ENCODE measurements around the gene CRLF1. TPM values are rescaled to one million over a fixed set of nuclear protein-coding genes. Genes with fewer than 3 reads are reported as not detected.

The CRLF1 gene
- total RNA-seq, 2 experiments from 2014 or later: not detected

- intact Hi-C loops (cut with micrococcal nuclease): no loop called here
- CTCF ChIA-PET: interaction anchor here (0.6 kb wide), 1 partner anchor 69 kb away, joined by 3 read pairs; no protein-coding TSS in a partner anchor
- Mint-ChIP-seq H3K27me3 (ENCODE audit: low read depth) (no peaks in the 10 kb centered on the region), H3K27ac (no peak overlapping the region), H3K4me1 (ENCODE audit: low read depth) (peaks cover 22% of the 10 kb centered on the region), H3K9me3 (no peaks in the 10 kb centered on the region), H3K36me3 (ENCODE audit: low read depth) (no peaks in the 10 kb centered on the region), H3K4me3 (no peak overlapping the region)
- DNase-seq: no peak
Measured at GRCh38 chr19:18646535-18647370, 40.2 kb upstream of the CRLF1 start.

DNA sequence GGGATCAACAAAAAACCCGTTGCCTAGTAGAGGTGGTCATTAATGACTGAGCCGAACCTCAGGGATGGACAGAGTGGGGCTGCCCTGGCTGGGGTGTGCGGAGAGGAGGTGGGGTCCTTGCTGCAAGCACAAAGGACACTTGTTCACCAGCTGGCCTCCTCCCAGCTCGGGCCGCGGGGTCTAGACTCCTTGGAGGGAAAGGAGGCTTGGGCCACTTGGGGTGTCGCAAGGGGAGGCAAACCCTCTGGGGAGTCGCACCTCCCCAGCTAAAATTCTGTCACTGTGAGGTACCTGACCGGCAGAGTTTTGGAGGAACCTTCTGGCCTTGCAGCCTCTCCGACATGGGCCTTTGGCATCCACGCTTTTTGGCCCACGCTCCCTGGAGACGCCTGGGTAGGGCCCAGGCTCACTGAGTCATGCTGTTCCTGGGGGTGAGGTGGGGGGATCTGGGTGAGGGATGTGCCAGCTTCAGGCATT is 38.5 kb upstream of the CRLF1 start:
- no peak for DNase-seq
- Mint-ChIP-seq H3K4me1 (ENCODE audit: low read depth) (peaks cover 22% of the 10 kb centered on the region), H3K27me3 (ENCODE audit: low read depth) (no peaks in the 10 kb centered on the region), H3K9me3 (no peaks in the 10 kb centered on the region), H3K36me3 (ENCODE audit: low read depth) (no peaks in the 10 kb centered on the region), H3K4me3 (no peak overlapping the region), H3K27ac (no peak overlapping the region)
- CTCF ChIA-PET: no interaction called here
- intact Hi-C loops (cut with micrococcal nuclease): no loop called here

DNA sequence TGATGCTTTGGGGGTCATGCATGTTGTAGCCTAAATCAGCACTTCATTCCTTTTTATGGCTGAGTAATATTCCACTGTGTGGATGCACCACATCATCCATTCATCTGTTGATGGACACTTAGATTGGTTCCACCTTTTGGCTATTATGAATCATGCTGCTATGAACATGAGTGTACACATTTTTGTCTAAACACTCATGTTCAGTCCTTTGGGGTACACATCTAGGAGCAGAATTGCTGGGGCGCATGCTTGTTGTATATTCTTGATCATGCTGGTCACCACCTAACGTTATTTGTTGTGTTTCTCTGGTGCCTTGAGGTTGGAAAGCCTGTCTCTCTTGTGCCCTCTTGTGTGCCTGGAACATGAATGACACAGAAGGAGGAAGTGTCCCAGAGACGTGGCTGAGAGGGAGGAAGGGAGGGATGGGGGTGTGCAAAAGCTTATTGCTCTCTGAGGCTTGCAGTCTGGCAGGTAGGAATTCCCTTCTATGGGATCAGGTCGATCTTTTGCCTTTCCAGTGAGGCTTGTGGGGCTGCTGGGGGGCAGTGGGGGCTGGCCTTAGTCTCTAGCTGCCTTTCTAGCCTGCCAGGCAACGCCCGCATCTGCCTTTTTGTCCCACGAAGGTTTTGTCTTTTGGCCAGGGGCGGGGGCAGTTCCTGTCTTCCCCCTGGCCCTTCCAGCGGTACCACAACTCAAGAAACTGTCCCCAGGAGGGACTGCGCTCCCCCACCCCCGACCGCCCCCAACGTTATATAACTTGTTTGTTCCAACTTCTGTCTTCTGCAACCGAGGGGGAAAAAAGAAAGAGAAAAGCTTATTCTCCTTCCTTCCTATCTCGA is 37.8 kb upstream of the CRLF1 start:
- intact Hi-C loops (cut with micrococcal nuclease): no loop called here
- no peak for DNase-seq
- CTCF ChIA-PET: no interaction called here
- peaks cover 23% of the 10 kb centered on the region for H3K4me1 Mint-ChIP-seq (ENCODE audit: low read depth)
- H3K27me3 Mint-ChIP-seq (ENCODE audit: low read depth): no peaks in the 10 kb centered on the region
- no peaks in the 10 kb centered on the region for H3K9me3 Mint-ChIP-seq
- H3K27ac Mint-ChIP-seq: no peak overlapping the region
- no peaks in the 10 kb centered on the region for H3K36me3 Mint-ChIP-seq (ENCODE audit: low read depth)
- no peak overlapping the region for H3K4me3 Mint-ChIP-seq

DNA sequence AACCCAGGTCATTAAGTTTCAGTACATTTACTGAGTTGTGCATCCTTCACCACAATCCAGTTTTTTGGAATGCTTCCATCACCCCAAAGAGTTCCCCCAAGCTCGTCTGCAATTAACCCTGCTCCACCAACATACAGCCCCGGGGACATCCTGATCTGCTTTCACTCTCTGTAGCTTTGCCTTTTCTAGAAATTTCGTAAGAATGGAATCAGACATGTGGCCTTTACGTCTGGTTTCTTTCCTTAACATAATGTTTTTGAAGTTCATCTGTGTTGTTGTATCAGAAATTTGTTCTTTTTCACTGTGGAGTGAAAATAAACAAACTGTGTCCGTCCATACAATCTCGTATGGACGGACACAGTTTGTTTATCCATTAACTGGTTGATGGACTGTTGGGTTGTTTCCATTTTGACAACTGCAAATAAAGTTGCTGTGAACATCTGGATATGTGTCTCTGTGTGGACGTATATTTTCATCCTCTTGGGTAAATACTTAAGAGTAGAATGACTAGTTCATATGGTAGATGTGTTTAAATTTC is 33.2 kb upstream of the CRLF1 start:
- peaks cover 29% of the 10 kb centered on the region for H3K4me1 Mint-ChIP-seq (ENCODE audit: low read depth)
- intact Hi-C loops (cut with micrococcal nuclease): no loop called here
- H3K4me3 Mint-ChIP-seq: no peak overlapping the region
- H3K9me3 Mint-ChIP-seq: no peaks in the 10 kb centered on the region
- no peaks in the 10 kb centered on the region for H3K36me3 Mint-ChIP-seq (ENCODE audit: low read depth)
- no peaks in the 10 kb centered on the region for H3K27me3 Mint-ChIP-seq (ENCODE audit: low read depth)
- no peak for DNase-seq
- CTCF ChIA-PET: interaction anchor here (1.1 to 1.5 kb wide), 2 partner anchors 33 to 46 kb away, joined by 3 to 4 read pairs; no protein-coding TSS in a partner anchor
- H3K27ac Mint-ChIP-seq: no peak overlapping the region

DNA sequence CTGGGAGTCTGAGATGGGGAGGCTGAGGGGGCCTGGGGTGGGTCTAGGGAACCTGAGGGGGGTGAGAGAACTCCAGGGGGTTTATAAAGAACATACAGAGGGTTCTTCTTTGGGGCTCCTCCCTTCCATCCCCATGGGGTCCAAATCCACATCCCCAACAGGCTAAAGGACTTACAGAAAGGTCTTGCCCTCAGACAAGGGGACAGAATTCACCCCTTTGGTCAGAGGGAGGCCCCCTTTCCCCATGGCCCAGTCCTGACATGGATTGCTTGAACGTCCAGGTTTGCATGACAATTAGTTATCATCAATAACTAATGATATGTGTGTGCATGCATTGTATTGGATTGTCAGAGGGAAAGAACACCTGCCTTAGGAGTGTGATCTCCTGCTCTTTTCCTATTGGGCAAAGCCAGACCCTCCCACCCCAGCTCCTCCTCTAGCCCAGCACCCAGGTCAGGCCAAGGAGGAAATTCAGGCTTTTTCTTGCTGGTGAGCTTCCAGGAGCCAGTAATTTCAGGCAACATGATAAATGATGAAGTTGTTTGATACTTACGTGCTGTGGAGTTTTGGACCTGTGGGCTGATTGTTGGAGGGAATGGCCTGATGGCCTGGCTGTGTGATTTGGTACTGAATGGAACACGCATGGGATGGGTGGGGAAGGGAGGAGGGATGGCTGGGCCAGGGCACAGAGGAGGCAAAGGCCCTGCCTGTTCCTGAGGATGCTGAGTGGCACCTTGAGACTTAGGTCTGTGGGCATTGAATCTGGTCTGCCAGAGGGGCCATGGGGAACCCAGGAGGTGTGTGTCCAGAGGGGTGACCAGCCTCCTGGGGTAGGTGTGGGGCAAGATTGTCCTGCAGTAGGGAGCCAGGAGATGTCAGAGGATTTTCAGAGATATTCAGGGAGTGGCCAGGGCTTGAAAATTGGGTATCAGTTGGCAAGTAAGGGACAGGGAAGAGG is 31.4 kb upstream of the CRLF1 start:
- H3K36me3 Mint-ChIP-seq (ENCODE audit: low read depth): no peaks in the 10 kb centered on the region

GRCh38 chr19:18636969-18637629 is 30.5 kb upstream of the CRLF1 start, which contains the start of gene KLHL26:
Gene KLHL26, plus strand, starts transcription at chr19:18637028. Its CDS starts 27 bp downstream, at chr19:18637055.
- H3K9me3 Mint-ChIP-seq: no peaks in the 10 kb centered on the region
- CTCF ChIA-PET: no interaction called here
- intact Hi-C loops (cut with micrococcal nuclease): loop anchor here (1.0 to 2.0 kb wide), 11 partner anchors 46 to 683 kb away; partner anchors contain the start of genes ARMC6, COPE, CRTC1 and DDX49

More for the DNA sequence above, 31.4 kb upstream of the CRLF1 start:
- peaks cover 23% of the 10 kb centered on the region for H3K4me1 Mint-ChIP-seq (ENCODE audit: low read depth)
- CTCF ChIA-PET: no interaction called here
- H3K27me3 Mint-ChIP-seq (ENCODE audit: low read depth): no peaks in the 10 kb centered on the region
- DNase-seq: peak; percentile 22
- intact Hi-C loops (cut with micrococcal nuclease): loop anchor here (2.0 kb wide), 3 partner anchors 45 to 357 kb away; partner anchors contain the start of genes CRTC1, JUND and REX1BD
- peak overlapping the region; percentile 81 for H3K4me3 Mint-ChIP-seq
- no peaks in the 10 kb centered on the region for H3K9me3 Mint-ChIP-seq
- peak overlapping the region; percentile 69 for H3K27ac Mint-ChIP-seq

GRCh38 chr19:18636183-18636968 is 29.8 kb upstream of the CRLF1 start:
- intact Hi-C loops (cut with micrococcal nuclease): loop anchor here (1.0 to 2.0 kb wide), 11 partner anchors 46 to 684 kb away; partner anchors contain the start of genes ARMC6, COPE, CRTC1 and DDX49
- Mint-ChIP-seq H3K4me1 (ENCODE audit: low read depth) (peaks cover 23% of the 10 kb centered on the region), H3K27ac (peak overlapping the region; percentile 57), H3K9me3 (no peaks in the 10 kb centered on the region), H3K4me3 (peak overlapping the region; percentile 81), H3K36me3 (ENCODE audit: low read depth) (no peaks in the 10 kb centered on the region), H3K27me3 (ENCODE audit: low read depth) (no peaks in the 10 kb centered on the region)
- CTCF ChIA-PET: no interaction called here
- DNase-seq: peak; percentile 100

More at GRCh38 chr19:18636969-18637629, 30.5 kb upstream of the CRLF1 start, which contains the start of gene KLHL26:
- peaks cover 23% of the 10 kb centered on the region for H3K4me1 Mint-ChIP-seq (ENCODE audit: low read depth)
- peak within 1 kb of the TSS; percentile 81 for H3K4me3 Mint-ChIP-seq
- H3K27me3 Mint-ChIP-seq (ENCODE audit: low read depth): no peaks in the 10 kb centered on the region
- no peaks in the 10 kb centered on the region for H3K36me3 Mint-ChIP-seq (ENCODE audit: low read depth)
- DNase-seq: no peak
- H3K27ac Mint-ChIP-seq: peak within 1 kb of the TSS; percentile 69

DNA sequence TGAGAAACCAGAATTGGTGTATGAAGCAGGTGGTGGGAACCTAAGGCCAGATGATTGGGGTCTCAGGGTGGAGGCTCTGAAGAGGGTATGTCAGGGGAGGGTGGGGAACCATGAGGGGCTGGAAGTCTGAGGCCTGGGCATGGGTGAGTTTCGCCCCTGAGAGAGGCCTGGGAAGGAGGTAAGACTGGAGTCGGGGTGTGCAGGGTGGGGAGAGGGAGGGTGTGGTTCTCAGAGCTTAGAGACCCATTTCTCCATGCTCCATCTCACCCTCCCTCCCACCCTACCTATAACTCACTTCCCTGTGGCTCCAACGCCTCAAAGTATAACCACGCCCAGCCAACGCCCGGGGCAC is 29.2 kb upstream of the CRLF1 start:
- H3K4me1 Mint-ChIP-seq (ENCODE audit: low read depth): peaks cover 23% of the 10 kb centered on the region
- intact Hi-C loops (cut with micrococcal nuclease): loop anchor here (1.0 to 2.0 kb wide), 11 partner anchors 47 to 684 kb away; partner anchors contain the start of genes ARMC6, COPE, CRTC1 and DDX49
- CTCF ChIA-PET: interaction anchor here (1.1 kb wide), 1 partner anchor 42 kb away, joined by 3 read pairs; no protein-coding TSS in a partner anchor
- H3K4me3 Mint-ChIP-seq: peak overlapping the region; percentile 81
- DNase-seq: no peak
- H3K9me3 Mint-ChIP-seq: no peaks in the 10 kb centered on the region
- no peaks in the 10 kb centered on the region for H3K27me3 Mint-ChIP-seq (ENCODE audit: low read depth)
- no peaks in the 10 kb centered on the region for H3K36me3 Mint-ChIP-seq (ENCODE audit: low read depth)
- no peak overlapping the region for H3K27ac Mint-ChIP-seq

DNA sequence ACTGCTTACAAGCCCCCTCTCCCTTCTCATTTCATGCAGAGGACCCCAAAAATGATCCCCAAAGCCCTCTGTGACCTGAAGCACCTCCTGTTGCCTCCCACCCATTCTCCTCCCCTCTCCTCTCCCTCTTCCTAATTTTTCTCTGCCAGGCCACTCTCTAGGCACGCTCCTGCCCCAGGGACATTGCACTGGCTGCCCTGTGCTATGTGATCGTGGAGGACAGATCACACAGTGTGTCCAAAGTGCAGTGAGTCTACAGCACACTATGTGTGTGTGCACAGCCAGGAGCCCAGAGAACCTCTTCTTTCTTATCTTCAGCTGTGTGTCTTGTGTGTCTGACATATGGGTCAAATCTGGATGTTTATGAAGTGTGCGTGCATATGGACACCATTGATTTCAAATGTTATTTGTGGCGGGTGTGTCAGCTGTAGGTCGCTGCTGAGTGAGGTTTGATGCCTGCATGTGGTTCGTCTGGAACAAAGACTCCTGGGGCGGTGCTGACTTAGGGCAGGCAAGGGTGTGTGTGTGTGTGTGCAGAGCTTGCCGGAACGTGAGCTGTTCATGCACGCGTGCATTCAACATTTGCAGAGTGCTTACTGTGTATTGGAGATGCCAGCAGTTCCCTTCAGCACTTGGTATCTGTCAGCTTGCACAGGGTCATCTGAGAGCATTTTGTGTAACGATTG is 28.2 kb upstream of the CRLF1 start:
- Mint-ChIP-seq H3K27me3 (ENCODE audit: low read depth) (no peaks in the 10 kb centered on the region), H3K27ac (no peak overlapping the region), H3K4me3 (no peak overlapping the region), H3K36me3 (ENCODE audit: low read depth) (no peaks in the 10 kb centered on the region), H3K4me1 (ENCODE audit: low read depth) (peaks cover 23% of the 10 kb centered on the region), H3K9me3 (no peaks in the 10 kb centered on the region)
- intact Hi-C loops (cut with micrococcal nuclease): no loop called here
- CTCF ChIA-PET: interaction anchor here (1.1 to 1.2 kb wide), 2 partner anchors 41 to 185 kb away, joined by 3 read pairs; no protein-coding TSS in a partner anchor
- no peak for DNase-seq

DNA sequence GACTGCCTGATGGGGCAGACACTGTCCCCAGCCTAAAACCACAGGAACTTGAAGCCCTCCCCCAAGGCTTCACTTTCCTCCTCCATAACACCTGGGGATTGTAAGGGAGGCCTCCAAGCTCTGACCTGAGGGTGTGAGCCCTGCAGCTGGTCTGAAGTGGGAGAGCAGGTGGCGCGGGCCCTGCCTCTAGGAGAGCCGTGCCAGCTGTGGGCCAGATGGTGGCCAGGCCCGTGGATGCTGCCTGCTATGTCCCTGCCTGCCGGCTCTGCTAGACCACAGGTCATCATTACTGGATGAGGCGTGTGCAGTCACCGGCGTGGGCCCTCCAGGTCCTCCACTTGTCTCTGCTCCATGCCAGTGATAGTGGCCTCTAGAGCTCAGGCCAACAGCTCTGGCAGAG is 26.7 kb upstream of the CRLF1 start:
- Mint-ChIP-seq H3K27me3 (ENCODE audit: low read depth) (no peaks in the 10 kb centered on the region), H3K4me3 (no peak overlapping the region), H3K36me3 (ENCODE audit: low read depth) (no peaks in the 10 kb centered on the region), H3K4me1 (ENCODE audit: low read depth) (peaks cover 19% of the 10 kb centered on the region), H3K27ac (no peak overlapping the region), H3K9me3 (no peaks in the 10 kb centered on the region)
- CTCF ChIA-PET: interaction anchor here (1.0 kb wide), 1 partner anchor 12 kb away, joined by 4 read pairs; no protein-coding TSS in a partner anchor
- intact Hi-C loops (cut with micrococcal nuclease): no loop called here
- no peak for DNase-seq

Measured in activated naive CD4-positive, alpha-beta T cell treated with anti-CD3 and anti-CD28 coated beads for 36 hours (primary cell).